OCI-LY1 (cell line): Measurements from ENCODE around the gene PRKCA.

Experiments
- H2AFZ ChIP-seq: fragments of 200-600 bp; sonication (generic), shearing (Covaris generic); 2 replicates; pipeline ENCODE4 v1.6.0; 2014; ENCODE audit warnings: antibody characterized with exemption, mild to moderate bottlenecking, low read length
- H3F3A ChIP-seq: fragments of 200-600 bp; sonication (generic), shearing (Covaris generic); 2 replicates; pipeline ENCODE4 v1.6.0; 2014; ENCODE audit warnings: mild to moderate bottlenecking, antibody characterized with exemption, low read length, moderate library complexity; ENCODE audit not compliant: insufficient read depth
- H3K27ac ChIP-seq: fragments of 200-600 bp; sonication (generic); 2 replicates; pipeline ENCODE4 v1.5.1; 2014; ENCODE audit warnings: low read length, mixed run types, mild to moderate bottlenecking, low read depth; ENCODE audit not compliant: poor library complexity, severe bottlenecking
- H3K27me3 ChIP-seq: fragments of 200-600 bp; sonication (generic); 2 replicates; pipeline ENCODE4 v1.6.0; 2014; ENCODE audit warnings: antibody characterized with exemption, mild to moderate bottlenecking, low read length, moderate library complexity; ENCODE audit not compliant: insufficient read depth
- H3K36me3 ChIP-seq: fragments of 200-600 bp; sonication (generic); 2 replicates; pipeline ENCODE4 v1.6.1; 2014; ENCODE audit warnings: mild to moderate bottlenecking, antibody characterized with exemption, low read length, moderate library complexity, mixed read lengths; ENCODE audit not compliant: insufficient read depth
- H3K4me1 ChIP-seq: fragments of 200-600 bp; sonication (generic); 2 replicates; pipeline ENCODE4 v1.5.1; 2014; ENCODE audit warnings: mild to moderate bottlenecking, low read length, moderate library complexity; ENCODE audit not compliant: insufficient read depth, severe bottlenecking
- H3K4me2 ChIP-seq: fragments of 200-600 bp; sonication (generic), shearing (Covaris generic); 2 replicates; pipeline ENCODE4 v1.6.1; 2014; ENCODE audit warnings: low read length
- H3K4me3 ChIP-seq: fragments of 200-600 bp; sonication (generic); 2 replicates; pipeline ENCODE4 v1.5.1; 2014; ENCODE audit warnings: low read length, low read depth, mild to moderate bottlenecking, mixed read lengths; ENCODE audit not compliant: poor library complexity, severe bottlenecking
- H3K79me2 ChIP-seq: fragments of 200-600 bp; shearing (Covaris generic); 2 replicates; pipeline ENCODE4 v1.6.1; 2016; ENCODE audit warnings: mixed run types, low read length, mixed read lengths; ENCODE audit not compliant: insufficient read depth
- H3K9ac ChIP-seq: fragments of 200-600 bp; sonication (generic), shearing (Covaris generic); 2 replicates; pipeline ENCODE4 v1.6.1; 2014; ENCODE audit warnings: mild to moderate bottlenecking, low read length, mixed read lengths
- H3K9me2 ChIP-seq: fragments of 200-600 bp; sonication (generic), shearing (Covaris generic); 2 replicates; pipeline ENCODE4 v1.6.1; 2014; ENCODE audit warnings: low read depth, mild to moderate bottlenecking, low read length, mixed read lengths
- H3K9me3 ChIP-seq: fragments of 200-600 bp; shearing (Covaris generic); 2 replicates; pipeline ENCODE4 v1.6.1; 2014; ENCODE audit warnings: low read length, mixed read lengths
- H4K20me1 ChIP-seq: fragments of 200-600 bp; sonication (generic), shearing (Covaris generic); 2 replicates; pipeline ENCODE4 v1.6.0; 2016; ENCODE audit warnings: mild to moderate bottlenecking, low read length; ENCODE audit not compliant: insufficient read depth
- EZH2 ChIP-seq: fragments of 200-600 bp; sonication (generic), shearing (Covaris generic); IDR thresholded peaks from 2 replicates; pipeline ENCODE4 v1.8.0; 2017; ENCODE audit warnings: borderline replicate concordance, mixed run types, mild to moderate bottlenecking, antibody characterized with exemption, low read length, moderate library complexity, mixed read lengths
- TF ChIP-seq, protein P1 (sequence below): fragments of 200-600 bp; sonication (generic), shearing (Covaris generic); IDR thresholded peaks from 2 replicates; pipeline ENCODE4 v1.5.1; 2017; ENCODE audit warnings: mild to moderate bottlenecking, antibody characterized with exemption, low read length, moderate library complexity, mixed read lengths

The PRKCA gene

DNA sequence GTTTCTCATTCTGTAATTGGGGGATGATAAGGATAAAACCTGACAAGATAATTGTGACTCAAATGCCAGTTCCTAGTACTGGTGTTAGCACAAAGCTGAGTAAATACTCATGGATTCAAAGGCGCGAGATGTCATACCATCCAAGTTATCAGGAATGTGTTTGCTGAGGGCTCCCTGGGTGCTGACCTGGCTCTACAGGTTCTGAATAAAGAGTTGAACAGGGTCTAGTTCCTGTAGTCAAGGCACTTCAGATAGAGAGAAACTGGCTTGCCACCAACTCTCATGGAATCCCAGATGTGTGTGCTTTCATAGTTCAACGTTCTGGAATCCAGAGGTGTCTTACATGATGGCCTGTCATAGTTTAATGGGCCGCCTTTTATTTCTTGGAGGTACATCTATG is 141.6 kb downstream of the PRKCA start:
- no peaks in the 10 kb centered on the region; the same call in 1 of the 2 replicates for H3K79me2 ChIP-seq

DNA sequence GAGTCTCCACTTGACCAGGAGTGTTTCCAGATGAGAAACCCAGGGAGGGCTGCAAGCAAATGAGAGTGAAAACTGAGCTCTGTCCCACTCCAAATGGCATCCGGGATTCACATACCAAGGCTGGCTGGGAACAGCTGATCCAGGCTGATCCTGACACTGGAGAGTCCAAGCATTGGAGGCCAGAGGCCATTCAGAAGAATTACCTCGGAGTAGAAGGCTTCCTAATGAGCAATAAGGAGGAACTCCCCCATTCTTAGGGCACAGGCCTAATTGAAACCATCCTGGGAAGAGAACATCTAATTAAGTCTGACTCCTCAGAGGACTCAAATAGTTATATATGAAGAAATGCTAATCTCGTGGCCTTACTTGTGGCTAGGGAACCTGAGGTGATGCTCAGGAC is 142.8 kb downstream of the PRKCA start:
- Histone ChIP-seq H3K27me3 (no peaks in the 10 kb centered on the region), H3K9me3 (peaks cover 9% of the 10 kb centered on the region), H3K4me2 (no peak overlapping the region), H3K9ac (no peak overlapping the region), H2AFZ (no peak overlapping the region), H3K36me3 (peaks cover 30% of the 10 kb centered on the region), H3K79me2 (no peaks in the 10 kb centered on the region; the same call in 1 of the 2 replicates), H3K4me1 (peaks cover 91% of the 10 kb centered on the region), H3F3A (peaks cover 3% of the 10 kb centered on the region; the same call in 1 of the 2 replicates), H3K9me2 (no peaks in the 10 kb centered on the region), H3K4me3 (no peak overlapping the region), H4K20me1 (no peaks in the 10 kb centered on the region), H3K27ac (peak overlapping the region; percentile 15)
- no peak for TF ChIP-seq EZH2
- TF ChIP-seq, protein P1, sequence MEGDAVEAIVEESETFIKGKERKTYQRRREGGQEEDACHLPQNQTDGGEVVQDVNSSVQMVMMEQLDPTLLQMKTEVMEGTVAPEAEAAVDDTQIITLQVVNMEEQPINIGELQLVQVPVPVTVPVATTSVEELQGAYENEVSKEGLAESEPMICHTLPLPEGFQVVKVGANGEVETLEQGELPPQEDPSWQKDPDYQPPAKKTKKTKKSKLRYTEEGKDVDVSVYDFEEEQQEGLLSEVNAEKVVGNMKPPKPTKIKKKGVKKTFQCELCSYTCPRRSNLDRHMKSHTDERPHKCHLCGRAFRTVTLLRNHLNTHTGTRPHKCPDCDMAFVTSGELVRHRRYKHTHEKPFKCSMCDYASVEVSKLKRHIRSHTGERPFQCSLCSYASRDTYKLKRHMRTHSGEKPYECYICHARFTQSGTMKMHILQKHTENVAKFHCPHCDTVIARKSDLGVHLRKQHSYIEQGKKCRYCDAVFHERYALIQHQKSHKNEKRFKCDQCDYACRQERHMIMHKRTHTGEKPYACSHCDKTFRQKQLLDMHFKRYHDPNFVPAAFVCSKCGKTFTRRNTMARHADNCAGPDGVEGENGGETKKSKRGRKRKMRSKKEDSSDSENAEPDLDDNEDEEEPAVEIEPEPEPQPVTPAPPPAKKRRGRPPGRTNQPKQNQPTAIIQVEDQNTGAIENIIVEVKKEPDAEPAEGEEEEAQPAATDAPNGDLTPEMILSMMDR, result no peak

More for the DNA sequence above, 141.6 kb downstream of the PRKCA start:
- Histone ChIP-seq H3K9ac (no peak overlapping the region), H3K4me2 (no peak overlapping the region), H3K27ac (peak overlapping the region; percentile 95), H3K36me3 (peaks cover 30% of the 10 kb centered on the region), H3K9me2 (no peaks in the 10 kb centered on the region), H4K20me1 (no peaks in the 10 kb centered on the region), H2AFZ (no peak overlapping the region), H3K9me3 (peaks cover 9% of the 10 kb centered on the region), H3F3A (peaks cover 3% of the 10 kb centered on the region; the same call in 1 of the 2 replicates), H3K4me3 (no peak overlapping the region), H3K27me3 (no peaks in the 10 kb centered on the region), H3K4me1 (peaks cover 81% of the 10 kb centered on the region)
- no peak for TF ChIP-seq EZH2
- TF ChIP-seq, protein P1, result no peak

DNA sequence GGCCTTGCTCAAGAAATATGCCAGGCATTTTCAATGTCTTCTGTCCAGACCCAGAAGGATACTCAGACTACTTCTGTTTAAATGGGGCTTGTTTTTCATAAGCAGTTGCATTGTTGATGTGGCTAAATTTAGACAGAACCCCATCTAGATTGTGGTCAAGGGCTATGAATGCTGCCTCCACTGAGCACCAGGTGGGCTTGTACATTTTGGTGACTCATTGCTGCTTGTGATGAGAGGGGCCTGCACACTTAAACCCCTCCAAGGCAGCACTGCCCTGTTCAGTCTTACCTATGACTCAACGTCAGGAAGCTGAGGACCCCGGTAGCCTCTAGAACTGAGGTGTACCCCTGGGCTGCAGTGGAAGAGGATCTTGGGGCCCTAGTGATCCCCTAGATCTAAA is 144.0 kb downstream of the PRKCA start:
- Histone ChIP-seq H3K9me2 (no peaks in the 10 kb centered on the region), H3K27me3 (no peaks in the 10 kb centered on the region), H3F3A (peaks cover 3% of the 10 kb centered on the region; the same call in 1 of the 2 replicates), H3K4me2 (peak overlapping the region; percentile 13; the same call in 1 of the 2 replicates), H3K4me1 (peaks cover 90% of the 10 kb centered on the region), H2AFZ (no peak overlapping the region), H3K9me3 (peaks cover 9% of the 10 kb centered on the region), H3K9ac (peak overlapping the region; percentile 6; the same call in 1 of the 2 replicates), H3K36me3 (peaks cover 30% of the 10 kb centered on the region), H4K20me1 (no peaks in the 10 kb centered on the region), H3K79me2 (no peaks in the 10 kb centered on the region; the same call in 1 of the 2 replicates), H3K4me3 (no peak overlapping the region), H3K27ac (peak overlapping the region; percentile 72)
- no peak for TF ChIP-seq EZH2
- TF ChIP-seq, protein P1, result no peak
